HCT116 (cell line): Measurements from ENCODE around the gene SCN7A. TPM values are rescaled to one million over a fixed set of nuclear protein-coding genes. Genes with fewer than 3 reads are reported as not detected.

Experiments
- ATAC-seq: fragments of 200-7000 bp; cut with Tn5 transposase; 2 replicates; pipeline ENCODE4 v1.9.1; 2020; ENCODE audit warnings: mild to moderate bottlenecking, moderate library complexity
- BruUV-seq: library from RNA; stranded (reverse); fragments of 400-500 nt; replicated peaks from 2 replicates; lab custom pipeline; 2021; lab: Mats Ljungman, UMichigan
- CTCF ChIA-PET: fragments of 300-600 bp; sonication (Branson Sonifier 250); formaldehyde crosslinking; loops from one replicate; lab custom pipeline; 2021; ENCODE audit warnings: antibody characterized with exemption; lab: Charles Lee
- POLR2A ChIA-PET: fragments of 300-600, 350-600 bp; sonication (Branson Sonifier 250); formaldehyde crosslinking; loops from one replicate; lab custom pipeline; 2021; ENCODE audit warnings: antibody characterized with exemption; lab: Charles Lee
- RAD21 ChIA-PET, 2 experiments: fragments of 300-600 bp; sonication (Branson Sonifier 250); formaldehyde crosslinking; loops; one replicate each; lab custom pipeline; 2023; ENCODE audit warnings: low total read pairs in 2 of 2; ENCODE audit not compliant: uncharacterized antibody in 2 of 2, unreplicated experiment in 2 of 2, low non-redundant PET in 1 of 2; lab: Charles Lee
- DNase-seq: peaks from one replicate; pipeline ENCODE4 v3.0.0-alpha.2; 2010; ENCODE audit warnings: low read depth, low spot score
- H2AFZ ChIP-seq: fragments of 200-600 bp; shearing (Covaris generic), sonication (generic); 2 replicates; pipeline ENCODE4 v1.6.1; 2017; ENCODE audit warnings: low read depth, mixed run types, mixed read lengths, antibody characterized with exemption, low read length; ENCODE audit not compliant: poor library complexity, severe bottlenecking
- H3K27ac ChIP-seq: 2 replicates; pipeline ENCODE4 v1.5.1; 2012; ENCODE audit warnings: low read depth, low read length
- H3K27me3 ChIP-seq: fragments of 200-600 bp; sonication (generic); 2 replicates; pipeline ENCODE4 v1.6.1; 2016; ENCODE audit warnings: mixed run types, low read length, mixed read lengths; ENCODE audit not compliant: insufficient read depth
- H3K36me3 ChIP-seq, 2 experiments: fragments of 200-500 bp in 1 of 2; fragments of 200-600 bp in 1 of 2; sonication (Bioruptor generic) in 1 of 2; sonication (generic) in 1 of 2; 2 replicates each; pipeline versions ENCODE4 v1.5.1 to v1.6.1; 2014 to 2016; ENCODE audit warnings: low read length in 2 of 2, inconsistent platforms in 1 of 2, mixed read lengths in 1 of 2, mixed run types in 1 of 2; ENCODE audit not compliant: insufficient read depth in 2 of 2, control insufficient read depth in 1 of 2
- H3K4me1 ChIP-seq, 2 experiments: fragments of 200-600 bp in 1 of 2; sonication (generic) in 1 of 2; 2 replicates each; pipeline versions ENCODE4 v1.5.1 to v1.6.1; 2012 to 2017; ENCODE audit warnings: low read length in 2 of 2, inconsistent platforms in 1 of 2, mild to moderate bottlenecking in 1 of 2, mixed read lengths in 1 of 2, mixed run types in 1 of 2, moderate library complexity in 1 of 2; ENCODE audit not compliant: insufficient read depth in 2 of 2, control insufficient read depth in 1 of 2
- H3K4me2 ChIP-seq: fragments of 200-600 bp; sonication (generic); 2 replicates; pipeline ENCODE4 v1.6.1; 2017; ENCODE audit warnings: mixed run types, low read length, mixed read lengths
- H3K4me3 ChIP-seq, 2 experiments: fragments of 200-600 bp in 1 of 2; sonication (generic) in 1 of 2; replicated peaks in 1 of 2; 2 replicates each; pipeline ENCODE4 v1.5.1; 2011 to 2016; ENCODE audit warnings: low read length in 2 of 2, control low read depth in 1 of 2, low read depth in 1 of 2, mild to moderate bottlenecking in 1 of 2, mixed read lengths in 1 of 2, mixed run types in 1 of 2
- H3K79me2 ChIP-seq: fragments of 200-600 bp; sonication (generic); 2 replicates; pipeline ENCODE4 v1.6.1; 2017; ENCODE audit warnings: mild to moderate bottlenecking, mixed run types, low read length, moderate library complexity, mixed read lengths; ENCODE audit not compliant: insufficient read depth
- H3K9ac ChIP-seq: fragments of 200-600 bp; sonication (generic); 2 replicates; pipeline ENCODE4 v1.6.1; 2016; ENCODE audit warnings: low read length, mixed read lengths
- H3K9me2 ChIP-seq: fragments of 200-600 bp; sonication (generic), shearing (Covaris generic); 2 replicates; pipeline ENCODE4 v1.6.1; 2017; ENCODE audit warnings: mixed run types, mild to moderate bottlenecking, moderate library complexity; ENCODE audit not compliant: insufficient read depth
- H3K9me3 ChIP-seq, 2 experiments: fragments of 200-500 bp in 1 of 2; fragments of 200-600 bp in 1 of 2; sonication (Bioruptor generic) in 1 of 2; sonication (generic) in 1 of 2; 2 replicates each; pipeline ENCODE4 v1.6.1; 2014 to 2017; ENCODE audit warnings: low read length in 2 of 2, mixed read lengths in 2 of 2, inconsistent platforms in 1 of 2, low read depth in 1 of 2, mild to moderate bottlenecking in 1 of 2, mixed run types in 1 of 2, moderate library complexity in 1 of 2; ENCODE audit not compliant: control insufficient read depth in 1 of 2, insufficient read depth in 1 of 2
- H4K20me1 ChIP-seq: fragments of 200-600 bp; sonication (generic), shearing (Covaris generic); 2 replicates; pipeline ENCODE4 v1.6.1; 2017; ENCODE audit warnings: mixed run types, mild to moderate bottlenecking, moderate library complexity; ENCODE audit not compliant: insufficient read depth
- CBX3 ChIP-seq: IDR thresholded peaks from 2 replicates; pipeline ENCODE4 v1.6.1; 2012; ENCODE audit warnings: low read depth
- CEBPB ChIP-seq: IDR thresholded peaks from 2 replicates; pipeline ENCODE4 v1.6.1; 2012; ENCODE audit warnings: low read depth
- POLR2A ChIP-seq: IDR thresholded peaks from 2 replicates; pipeline ENCODE4 v1.7.0; 2011; ENCODE audit warnings: borderline replicate concordance; ENCODE audit not compliant: insufficient read depth, insufficient read length; ENCODE audit errors: extremely low read depth
- POLR2AphosphoS5 ChIP-seq: IDR thresholded peaks from 2 replicates; pipeline ENCODE4 v1.6.1; 2011; ENCODE audit warnings: mild to moderate bottlenecking, low read depth, low read length, moderate library complexity
- RAD21 ChIP-seq: IDR thresholded peaks from 2 replicates; pipeline ENCODE4 v1.6.1; 2012; ENCODE audit warnings: low read depth, mild to moderate bottlenecking
- SRF ChIP-seq: IDR thresholded peaks from 2 replicates; pipeline ENCODE4 v1.6.1; 2012; ENCODE audit warnings: low read depth
- TCF7L2 ChIP-seq: IDR thresholded peaks from 2 replicates; pipeline ENCODE4 v1.7.0; 2011; ENCODE audit warnings: borderline replicate concordance, inconsistent platforms; ENCODE audit not compliant: insufficient read depth, insufficient read length; ENCODE audit errors: extremely low read depth
- intact Hi-C: fragments of 100-400 bp; cut with micrococcal nuclease; formaldehyde crosslinking; loops from 2 replicates; pipeline ENCODE4 v1.10.0; 2022
- total RNA-seq: library from RNA; stranded (reverse); gene quantifications from one replicate; pipeline ENCODE4 v1.2.1, GENCODE V29; 2021; ENCODE audit not compliant: unreplicated experiment
- TF ChIP-seq, protein P1 (sequence below): IDR thresholded peaks from 2 replicates; pipeline ENCODE4 v1.6.1; 2012
- TF ChIP-seq, protein P2 (sequence below): IDR thresholded peaks from 2 replicates; pipeline ENCODE4 v1.6.1; 2012
- TF ChIP-seq, protein P3 (sequence below), 3 experiments: fragments of 200-600 bp in 1 of 3; sonication (generic) in 1 of 3; IDR thresholded peaks in 2 of 3; conservative IDR thresholded peaks in 1 of 3; 2 replicates each; pipeline ENCODE4 v1.5.1; 2012 to 2017; ENCODE audit warnings: low read depth in 2 of 3, low read length in 2 of 3, antibody characterized with exemption in 1 of 3, borderline replicate concordance in 1 of 3, control low read depth in 1 of 3, mild to moderate bottlenecking in 1 of 3, mixed read lengths in 1 of 3, mixed run types in 1 of 3, moderate library complexity in 1 of 3; ENCODE audit not compliant: insufficient read depth in 1 of 3

The SCN7A gene
- total RNA-seq, 1 experiment from 2014 or later = 0.07 TPM

DNA sequence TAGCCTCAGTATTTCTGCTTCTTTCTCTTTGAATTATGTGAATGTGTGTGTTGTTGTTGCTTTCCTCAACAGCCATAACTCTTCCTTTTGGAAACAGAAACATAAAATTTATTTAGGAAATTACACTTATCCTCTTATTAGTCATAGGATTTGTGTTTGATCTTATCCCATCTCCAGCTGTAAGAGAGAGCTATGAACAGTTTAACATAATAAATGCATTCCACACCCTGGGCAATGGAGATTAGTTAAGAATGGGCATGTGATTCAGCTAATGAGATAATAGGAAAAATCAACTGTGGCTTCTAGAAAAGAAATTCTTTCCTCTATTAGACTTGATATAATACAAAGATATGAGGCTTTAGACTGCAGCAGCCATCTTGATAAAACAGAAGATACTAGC is 55.0 kb downstream of the SCN7A start:
- no peak overlapping the region for H3K27ac ChIP-seq
- no peaks in the 10 kb centered on the region for H3K9me2 ChIP-seq
- no peak overlapping the region for H3K4me3 ChIP-seq
- no peaks in the 10 kb centered on the region for H3K4me1 ChIP-seq
- ChIA-PET CTCF (no interaction called here), RAD21 (no interaction called here), POLR2A (no interaction called here)
- H3K36me3 ChIP-seq = no peaks in the 10 kb centered on the region
- no peak overlapping the region for H3K9ac ChIP-seq
- no peaks in the 10 kb centered on the region for H3K9me3 ChIP-seq
- no TSS peak for BruUV-seq
- ATAC-seq = no peak
- H3K4me2 ChIP-seq = no peak overlapping the region
- intact Hi-C loops = no loop called here
- H3K79me2 ChIP-seq = no peaks in the 10 kb centered on the region
- no peak for DNase-seq
- no peaks in the 10 kb centered on the region for H4K20me1 ChIP-seq
- H2AFZ ChIP-seq = no peak overlapping the region
- TF ChIP-seq, protein P1, sequence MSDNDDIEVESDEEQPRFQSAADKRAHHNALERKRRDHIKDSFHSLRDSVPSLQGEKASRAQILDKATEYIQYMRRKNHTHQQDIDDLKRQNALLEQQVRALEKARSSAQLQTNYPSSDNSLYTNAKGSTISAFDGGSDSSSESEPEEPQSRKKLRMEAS = no peak
- TF ChIP-seq SRF = no peak
- no peak for TF ChIP-seq CEBPB
- no peak for TF ChIP-seq RAD21
- TF ChIP-seq, protein P2, sequence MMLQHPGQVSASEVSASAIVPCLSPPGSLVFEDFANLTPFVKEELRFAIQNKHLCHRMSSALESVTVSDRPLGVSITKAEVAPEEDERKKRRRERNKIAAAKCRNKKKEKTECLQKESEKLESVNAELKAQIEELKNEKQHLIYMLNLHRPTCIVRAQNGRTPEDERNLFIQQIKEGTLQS = no peak
- TF ChIP-seq, protein P3, sequence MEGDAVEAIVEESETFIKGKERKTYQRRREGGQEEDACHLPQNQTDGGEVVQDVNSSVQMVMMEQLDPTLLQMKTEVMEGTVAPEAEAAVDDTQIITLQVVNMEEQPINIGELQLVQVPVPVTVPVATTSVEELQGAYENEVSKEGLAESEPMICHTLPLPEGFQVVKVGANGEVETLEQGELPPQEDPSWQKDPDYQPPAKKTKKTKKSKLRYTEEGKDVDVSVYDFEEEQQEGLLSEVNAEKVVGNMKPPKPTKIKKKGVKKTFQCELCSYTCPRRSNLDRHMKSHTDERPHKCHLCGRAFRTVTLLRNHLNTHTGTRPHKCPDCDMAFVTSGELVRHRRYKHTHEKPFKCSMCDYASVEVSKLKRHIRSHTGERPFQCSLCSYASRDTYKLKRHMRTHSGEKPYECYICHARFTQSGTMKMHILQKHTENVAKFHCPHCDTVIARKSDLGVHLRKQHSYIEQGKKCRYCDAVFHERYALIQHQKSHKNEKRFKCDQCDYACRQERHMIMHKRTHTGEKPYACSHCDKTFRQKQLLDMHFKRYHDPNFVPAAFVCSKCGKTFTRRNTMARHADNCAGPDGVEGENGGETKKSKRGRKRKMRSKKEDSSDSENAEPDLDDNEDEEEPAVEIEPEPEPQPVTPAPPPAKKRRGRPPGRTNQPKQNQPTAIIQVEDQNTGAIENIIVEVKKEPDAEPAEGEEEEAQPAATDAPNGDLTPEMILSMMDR (IDR thresholded peaks at IDR 0.05 in 2 of 3, conservative IDR thresholded peaks at IDR 0.05 in 1 of 3; ENCODE audit: borderline replicate concordance in 1 of 3, insufficient read depth in 1 of 3, low read depth in 2 of 3, low read length in 2 of 3) = no peak
- TF ChIP-seq TCF7L2 = no peak
- TF ChIP-seq CBX3 = no peak
- no peak for TF ChIP-seq POLR2AphosphoS5
- TF ChIP-seq POLR2A = no peak
- H3K27me3 ChIP-seq = no peaks in the 10 kb centered on the region
